Spleen (tissue), 7 donors: Measurements from ENCODE around the gene NFU1.

Experiments
- POLR2A ChIP-seq, 3 donors: fragments of 450-650 bp; IDR thresholded peaks; one replicate each; pipeline ENCODE4 v1.5.1; 2017; ENCODE audit warnings: antibody characterized with exemption in 3 of 3, mild to moderate bottlenecking in 1 of 3
- POLR2AphosphoS5 ChIP-seq, 3 donors: sonication (generic); formaldehyde crosslinking; IDR thresholded peaks; one replicate each; pipeline ENCODE4 v1.5.1; 2017; ENCODE audit warnings: antibody characterized with exemption in 3 of 3
- TF ChIP-seq, protein P1 (sequence below), 11 experiments: fragments of 200-600 bp in 7 of 11; fragments of 450-650 bp in 4 of 11; sonication (generic) in 4 of 11; IDR thresholded peaks in 8 of 11; conservative IDR thresholded peaks in 3 of 11; 1 replicate in 7 of 11; 2 replicates in 4 of 11; pipeline versions ENCODE4 v1.4.0 to v1.8.0; 2016 to 2021; ENCODE audit warnings: antibody characterized with exemption in 11 of 11, inconsistent platforms in 4 of 11, mild to moderate bottlenecking in 1 of 11
- donor health status: DM: no; HTN: no; CAD: no; lungs with moderate emphysema.
- donor health status: DM: no; HTN: no; CAD: no.
- donor health status: DM: no; HTN: no; CAD: no.

DNA sequence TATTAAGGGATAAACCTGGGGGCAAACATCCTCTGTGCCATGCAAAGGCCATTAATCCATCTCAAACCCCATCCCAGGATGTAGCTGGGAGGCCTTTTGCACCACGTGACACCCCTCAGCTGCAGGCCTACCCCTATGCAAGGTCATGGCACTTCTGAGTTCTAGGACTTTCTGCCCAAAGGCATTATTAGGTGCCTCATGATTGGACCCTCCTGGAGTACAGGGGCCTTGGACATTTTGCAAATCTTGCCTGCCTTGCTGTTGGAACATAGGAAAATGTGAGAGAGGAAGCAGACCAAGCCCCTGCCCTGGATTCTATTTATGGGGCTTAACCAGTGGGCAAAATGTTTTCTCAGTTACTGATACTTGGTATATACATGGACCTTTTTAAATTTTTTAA is 44.2 kb upstream of the NFU1 start:
- TF ChIP-seq, protein P1, sequence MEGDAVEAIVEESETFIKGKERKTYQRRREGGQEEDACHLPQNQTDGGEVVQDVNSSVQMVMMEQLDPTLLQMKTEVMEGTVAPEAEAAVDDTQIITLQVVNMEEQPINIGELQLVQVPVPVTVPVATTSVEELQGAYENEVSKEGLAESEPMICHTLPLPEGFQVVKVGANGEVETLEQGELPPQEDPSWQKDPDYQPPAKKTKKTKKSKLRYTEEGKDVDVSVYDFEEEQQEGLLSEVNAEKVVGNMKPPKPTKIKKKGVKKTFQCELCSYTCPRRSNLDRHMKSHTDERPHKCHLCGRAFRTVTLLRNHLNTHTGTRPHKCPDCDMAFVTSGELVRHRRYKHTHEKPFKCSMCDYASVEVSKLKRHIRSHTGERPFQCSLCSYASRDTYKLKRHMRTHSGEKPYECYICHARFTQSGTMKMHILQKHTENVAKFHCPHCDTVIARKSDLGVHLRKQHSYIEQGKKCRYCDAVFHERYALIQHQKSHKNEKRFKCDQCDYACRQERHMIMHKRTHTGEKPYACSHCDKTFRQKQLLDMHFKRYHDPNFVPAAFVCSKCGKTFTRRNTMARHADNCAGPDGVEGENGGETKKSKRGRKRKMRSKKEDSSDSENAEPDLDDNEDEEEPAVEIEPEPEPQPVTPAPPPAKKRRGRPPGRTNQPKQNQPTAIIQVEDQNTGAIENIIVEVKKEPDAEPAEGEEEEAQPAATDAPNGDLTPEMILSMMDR (IDR thresholded peaks at IDR 0.05 in 8 of 11, conservative IDR thresholded peaks at IDR 0.05 in 3 of 11), result no peak
- no peak for TF ChIP-seq POLR2A (IDR thresholded peaks at IDR 0.05)
- TF ChIP-seq POLR2AphosphoS5 (IDR thresholded peaks at IDR 0.05), result no peak
